Spleen (tissue), 11 donors: ENCODE results near the gene AP1G1. TPM values are rescaled to one million over a fixed set of nuclear protein-coding genes. Genes with fewer than 3 reads are reported as not detected.

Source experiments
- DNase-seq: peaks from one replicate; pipeline ENCODE4 v3.0.0-alpha.2; 2020
- H3K27ac ChIP-seq, 8 donors: fragments of 200-600 bp; sonication (generic) in 7 of 8; 1 replicate in 4 of 8; 2 replicates in 4 of 8; pipeline versions ENCODE4 v1.5.0 to v1.8.0; 2016 to 2021; ENCODE audit warnings: inconsistent platforms in 4 of 8, mild to moderate bottlenecking in 4 of 8, moderate library complexity in 1 of 8
- H3K27me3 ChIP-seq, 7 donors: fragments of 200-600 bp; sonication (generic) in 6 of 7; replicated peaks in 1 of 7; 1 replicate in 4 of 7; 2 replicates in 3 of 7; pipeline versions ENCODE4 v1.5.0 to v1.8.0; 2016 to 2021; ENCODE audit warnings: inconsistent platforms in 3 of 7, mild to moderate bottlenecking in 1 of 7
- H3K36me3 ChIP-seq, 6 donors: fragments of 200-600 bp; sonication (generic) in 5 of 6; 1 replicate in 4 of 6; 2 replicates in 2 of 6; pipeline versions ENCODE4 v1.5.0 to v1.8.0; 2016 to 2021; ENCODE audit warnings: inconsistent platforms in 2 of 6
- H3K4me1 ChIP-seq, 6 donors: fragments of 200-600 bp; sonication (generic) in 5 of 6; 1 replicate in 3 of 6; 2 replicates in 3 of 6; pipeline versions ENCODE4 v1.5.0 to v1.8.0; 2016 to 2021; ENCODE audit warnings: inconsistent platforms in 3 of 6
- H3K4me3 ChIP-seq, 8 donors: fragments of 200-600 bp; sonication (generic) in 7 of 8; 1 replicate in 4 of 8; 2 replicates in 4 of 8; pipeline versions ENCODE4 v1.5.0 to v1.8.0; 2016 to 2021; ENCODE audit warnings: inconsistent platforms in 4 of 8, mild to moderate bottlenecking in 4 of 8, moderate library complexity in 2 of 8
- H3K9me3 ChIP-seq, 8 donors: fragments of 200-600 bp; sonication (generic) in 7 of 8; 1 replicate in 4 of 8; 2 replicates in 4 of 8; pipeline versions ENCODE4 v1.5.0 to v1.8.0; 2016 to 2021; ENCODE audit warnings: inconsistent platforms in 4 of 8
- CTCF ChIP-seq, 11 experiments: fragments of 200-600 bp in 7 of 11; fragments of 450-650 bp in 4 of 11; sonication (generic) in 4 of 11; IDR thresholded peaks in 8 of 11; conservative IDR thresholded peaks in 3 of 11; 1 replicate in 7 of 11; 2 replicates in 4 of 11; pipeline versions ENCODE4 v1.4.0 to v1.8.0; 2016 to 2021; ENCODE audit warnings: antibody characterized with exemption in 11 of 11, inconsistent platforms in 4 of 11, mild to moderate bottlenecking in 1 of 11
- POLR2A ChIP-seq, 3 donors: fragments of 450-650 bp; IDR thresholded peaks; one replicate each; pipeline ENCODE4 v1.5.1; 2017; ENCODE audit warnings: antibody characterized with exemption in 3 of 3, mild to moderate bottlenecking in 1 of 3
- POLR2AphosphoS5 ChIP-seq, 3 donors: sonication (generic); formaldehyde crosslinking; IDR thresholded peaks; one replicate each; pipeline ENCODE4 v1.5.1; 2017; ENCODE audit warnings: antibody characterized with exemption in 3 of 3
- WGBS, 5 donors: extraction: QIAGEN DNeasy Blood & Tissue Kit in 3 of 5; methylation state at CpG; one replicate each; pipeline versions ENCODE4 v1.1.5 to v1.1.7; 2013 to 2018; 5-methylcytosine and 5-hydroxymethylcytosine counted together
- intact Hi-C: fragments of 100-400 bp; cut with DNase I; formaldehyde crosslinking; loops from one replicate; pipeline ENCODE4 v1.15.0; 2023; ENCODE audit warnings: low total_unique reads
- polyA plus RNA-seq, 3 donors: library from polyadenylated mRNA; stranded (reverse); fragments of 200-250 nt; gene quantifications; one replicate each; pipeline ENCODE4 v1.2.1, GENCODE V29; 2013
- total RNA-seq, 7 donors: library from RNA; depleted of rRNA in 3 of 7; stranded (reverse); fragments of >200 nt in 3 of 7; fragmentation: NEBNext Ultra II Directional in 4 of 7; extraction: Animal tissue kit (Norgen Biotek cat#: 25700) in 4 of 7; gene quantifications; one replicate each; pipeline versions ENCODE4 v1.1.0 to v1.2.1, GENCODE V29; 2016 to 2021
- donor health status: healthy with polysubstance abuse.
- donor health status: DM: no; HTN: no; CAD: no; lungs with moderate emphysema.
- donor health status: DM: no; HTN: no; CAD: no.
- donor health status: Bipolar disorder and iron deficiency.
- donor health status: healthy.
- donor health status: DM: no; HTN: no; CAD: no.
- donor health status: DM: yes; HTN: yes; CAD: no.

Gene AP1G1
- total and polyA plus RNA-seq, 10 donors = 11.2 to 125 (median 94.1) TPM

- Histone ChIP-seq H3K9me3 (no peaks in the 10 kb centered on the region), H3K27ac (no peak overlapping the region), H3K36me3 (peaks cover 0 to 80% (median 33%) of the 10 kb centered on the region in 6 donors), H3K27me3 (no peaks in the 10 kb centered on the region), H3K4me1 (peaks cover 0 to 54% (median 18%) of the 10 kb centered on the region in 6 donors), H3K4me3 (no peak overlapping the region)
- WGBS, 5 donors = 94 to 100% (median 97%) methylated on average over 9 to 10 of the region's 10 CpGs
- no peak for DNase-seq
- TF ChIP-seq POLR2AphosphoS5 (IDR thresholded peaks at IDR 0.05) = peak in 1 of 3 donors; percentile 22
- TF ChIP-seq POLR2A (IDR thresholded peaks at IDR 0.05) = no peak
- intact Hi-C loops = no loop called here
These were observed 31.3 kb downstream of the AP1G1 start for GRCh38 chr16:71777329-71777728.

GRCh38 chr16:71775949-71776348, 32.7 kb downstream of the AP1G1 start:
- intact Hi-C loops = no loop called here
- Histone ChIP-seq H3K4me1 (peaks cover 0 to 41% (median 15%) of the 10 kb centered on the region in 6 donors), H3K27ac (peak overlapping the region in 3 of 8 donors; percentile 24 to 43 (median 29)), H3K27me3 (no peaks in the 10 kb centered on the region), H3K36me3 (peaks cover 0 to 81% (median 39%) of the 10 kb centered on the region in 6 donors), H3K9me3 (no peaks in the 10 kb centered on the region), H3K4me3 (no peak overlapping the region)
- TF ChIP-seq POLR2AphosphoS5 (IDR thresholded peaks at IDR 0.05) (no peak), POLR2A (IDR thresholded peaks at IDR 0.05) (no peak), CTCF (IDR thresholded peaks at IDR 0.05 in 8 of 11, conservative IDR thresholded peaks at IDR 0.05 in 3 of 11) (no peak)
- 68 to 79% (median 73%) methylated on average over 4 of the region's 4 CpGs for WGBS, 5 donors
- DNase-seq = no peak

DNA sequence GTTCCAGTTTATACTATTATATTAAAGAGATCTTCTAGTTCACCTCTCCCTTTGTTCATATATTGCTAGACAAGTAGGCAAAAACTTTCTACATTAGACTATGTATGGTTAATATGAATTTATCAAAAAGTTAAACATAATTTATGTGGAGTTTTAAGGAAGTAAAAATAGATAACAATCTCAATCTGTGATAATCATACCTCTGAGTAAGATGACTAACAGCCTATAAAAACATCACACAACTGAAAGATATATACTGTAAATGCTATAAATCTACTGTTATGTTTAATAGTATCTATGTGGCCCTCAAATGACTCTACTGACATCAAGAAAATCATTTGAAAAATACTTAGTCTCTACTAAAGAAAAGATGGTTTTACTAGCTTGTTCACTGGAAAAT, 37.1 kb downstream of the AP1G1 start:
- Histone ChIP-seq H3K9me3 (no peaks in the 10 kb centered on the region), H3K27ac (no peak overlapping the region), H3K27me3 (no peaks in the 10 kb centered on the region), H3K4me3 (no peak overlapping the region), H3K36me3 (peaks cover 7 to 93% (median 63%) of the 10 kb centered on the region in 6 donors), H3K4me1 (peaks cover 0 to 18% (median 5%) of the 10 kb centered on the region in 6 donors)
- TF ChIP-seq CTCF (IDR thresholded peaks at IDR 0.05 in 8 of 11, conservative IDR thresholded peaks at IDR 0.05 in 3 of 11) = no peak
- TF ChIP-seq POLR2AphosphoS5 (IDR thresholded peaks at IDR 0.05) = no peak
- no peak for TF ChIP-seq POLR2A (IDR thresholded peaks at IDR 0.05)
- DNase-seq = no peak
- intact Hi-C loops = no loop called here

DNA sequence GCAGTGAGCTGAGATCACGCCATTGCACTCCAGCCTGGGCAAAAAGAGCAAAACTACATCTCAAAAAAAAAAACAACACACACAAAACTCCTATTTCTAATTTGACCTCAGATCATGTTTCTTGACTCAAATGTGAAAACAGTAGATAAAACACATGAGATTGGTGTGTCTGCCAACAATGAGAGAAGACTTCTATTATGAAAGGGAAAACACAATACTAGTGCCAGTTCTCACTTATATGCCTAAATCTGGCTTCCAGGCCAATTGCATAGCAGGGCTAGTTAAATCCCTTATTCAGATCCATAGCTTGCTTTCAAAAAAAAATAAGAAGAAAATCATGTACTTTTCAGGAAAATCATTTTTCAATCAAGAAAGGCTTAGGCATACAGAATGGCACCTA, 39.4 kb downstream of the AP1G1 start:
- peaks cover 7 to 99% (median 68%) of the 10 kb centered on the region in 6 donors for H3K36me3 ChIP-seq
- no peaks in the 10 kb centered on the region for H3K27me3 ChIP-seq
- no peak overlapping the region for H3K4me3 ChIP-seq
- DNase-seq = no peak
- intact Hi-C loops = no loop called here
- H3K4me1 ChIP-seq = peaks cover 0 to 14% (median 0%) of the 10 kb centered on the region in 6 donors
- H3K9me3 ChIP-seq = no peaks in the 10 kb centered on the region
- TF ChIP-seq POLR2AphosphoS5 (IDR thresholded peaks at IDR 0.05) = no peak
- no peak for TF ChIP-seq POLR2A (IDR thresholded peaks at IDR 0.05)
- no peak for TF ChIP-seq CTCF (IDR thresholded peaks at IDR 0.05 in 8 of 11, conservative IDR thresholded peaks at IDR 0.05 in 3 of 11)
- WGBS, 5 donors = 93 to 100% (median 100%) methylated on average over 1 of the region's 1 CpG
- no peak overlapping the region for H3K27ac ChIP-seq
